GM19238 (cell line): ENCODE results near the gene LARGE1.
"Not testable (repeated sequence)": the region's sequence is repeated elsewhere in the genome, so short reads cannot be mapped to it uniquely, and the experiment has no call there.

Source experiments
- DNase-seq: peaks from one replicate; pipeline ENCODE4 v3.0.0; 2011; ENCODE audit warnings: low spot score; ENCODE audit not compliant: insufficient read length

The LARGE1 gene

DNA sequence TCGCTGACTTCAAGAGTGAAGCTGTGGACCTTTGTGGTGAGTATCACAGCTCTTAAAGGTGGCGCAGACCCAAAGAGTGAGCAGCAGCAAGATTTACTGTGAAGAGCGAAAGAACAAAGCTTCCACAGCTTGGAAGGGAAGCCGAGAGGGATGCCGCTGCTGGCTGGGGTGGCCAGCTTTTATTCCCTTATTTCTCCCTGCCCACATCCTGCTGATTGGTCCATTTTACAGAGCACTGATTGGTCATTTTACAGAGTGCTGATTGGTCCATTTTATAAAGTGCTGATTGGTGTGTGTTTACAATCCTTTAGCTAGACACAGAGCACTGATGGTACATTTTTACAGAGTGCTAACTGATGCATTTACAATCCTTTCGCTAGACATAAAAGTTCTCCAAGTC is 353.8 kb downstream of the LARGE1 start:
- DNase-seq, result not testable (repeated sequence)

GRCh38 chr22:33565580-33565995 is 354.7 kb downstream of the LARGE1 start:
- DNase-seq, result no peak

DNA sequence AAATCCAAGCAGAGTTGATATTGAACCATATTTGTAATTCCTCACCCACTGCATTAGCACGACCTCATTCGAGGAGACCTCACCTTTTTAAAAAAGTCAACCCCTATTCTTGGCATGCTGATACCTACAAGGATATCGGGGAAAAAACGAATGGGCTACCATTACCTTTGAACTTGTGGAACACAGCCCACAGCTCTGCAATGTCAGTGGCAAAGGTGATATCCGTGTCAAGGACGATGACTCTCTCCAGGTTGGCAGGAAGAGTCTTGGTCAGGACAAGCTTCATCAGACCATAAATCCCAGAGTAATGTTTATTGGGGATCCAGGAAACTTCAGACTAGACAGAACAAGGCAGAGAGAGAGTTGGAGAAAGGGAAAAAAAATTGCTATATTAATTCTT is 355.6 kb downstream of the LARGE1 start:
- no peak for DNase-seq

DNA sequence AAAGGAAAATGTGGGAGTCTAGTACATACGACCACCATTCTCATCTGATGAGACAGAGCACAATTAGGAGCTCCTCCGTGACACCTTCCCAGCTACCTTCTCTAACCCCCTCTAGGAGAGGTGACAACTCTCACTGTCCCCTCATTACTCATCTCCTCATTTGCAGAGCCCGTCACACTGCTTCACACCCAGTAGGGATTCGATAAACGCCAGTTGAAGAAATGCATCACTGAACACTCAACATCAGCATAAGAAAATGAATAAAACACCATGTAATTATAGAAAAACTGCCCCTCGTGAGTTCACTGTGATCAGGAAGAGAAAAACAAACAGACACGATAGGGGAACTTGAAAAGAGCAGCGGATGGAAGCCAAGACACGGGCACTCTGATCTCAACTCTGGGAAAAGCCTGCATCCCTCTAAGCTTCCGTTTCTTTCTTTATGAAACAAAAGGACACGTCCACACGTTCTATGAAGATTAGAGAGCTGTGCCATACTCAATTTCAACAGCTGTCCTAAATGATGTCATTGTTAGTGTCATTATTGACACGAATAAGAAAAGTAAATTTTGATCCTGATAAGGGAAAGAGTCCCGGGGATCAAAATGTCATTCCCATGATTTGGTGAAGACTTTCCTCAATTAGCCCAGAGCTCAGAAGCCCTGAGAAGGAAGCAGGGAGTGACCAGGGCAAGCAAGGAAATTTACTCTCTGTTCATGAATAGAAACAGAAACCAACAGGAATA is 356.9 kb downstream of the LARGE1 start:
- DNase-seq, result no peak

- DNase-seq, result no peak
These were observed 357.8 kb downstream of the LARGE1 start for GRCh38 chr22:33562501-33562900.

- no peak for DNase-seq
These were observed 359.0 kb downstream of the LARGE1 start for GRCh38 chr22:33561149-33561807.

- no peak for DNase-seq
These were observed 362.4 kb downstream of the LARGE1 start for GRCh38 chr22:33557836-33558235.

DNA sequence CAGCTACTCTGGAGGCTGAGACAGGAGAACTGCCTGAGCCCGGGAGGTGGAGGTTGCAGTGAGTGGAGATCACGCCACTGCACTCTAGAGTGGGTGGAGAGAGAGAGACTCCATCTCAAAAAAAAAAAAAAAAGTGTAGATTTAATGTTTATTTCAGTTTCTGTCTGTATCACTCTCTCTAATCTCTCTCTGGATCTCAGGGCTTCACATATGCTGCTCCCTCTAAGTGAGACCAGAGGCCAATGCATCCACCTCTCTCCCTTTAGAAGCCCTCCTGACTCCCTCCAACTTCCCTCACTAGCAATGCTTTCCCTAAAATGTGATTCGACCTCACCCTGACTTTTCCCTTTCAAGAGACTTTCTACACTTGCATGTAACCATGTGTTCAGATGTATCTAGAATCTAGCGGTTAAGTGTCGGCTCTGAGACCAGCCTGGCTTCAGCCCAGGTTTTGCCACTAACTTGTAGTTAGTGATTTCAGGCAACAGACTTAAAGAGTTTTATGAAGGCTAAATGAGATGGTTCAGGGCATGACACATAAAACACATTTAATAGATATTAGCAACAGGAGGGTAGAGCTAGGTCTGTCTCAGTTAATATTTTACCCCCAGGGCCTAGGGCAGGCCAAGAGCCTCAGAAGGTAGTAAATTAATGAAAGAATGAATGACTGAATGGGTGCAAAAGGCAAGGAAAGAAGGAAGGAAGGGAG is 364.3 kb downstream of the LARGE1 start:
- no peak for DNase-seq

DNA sequence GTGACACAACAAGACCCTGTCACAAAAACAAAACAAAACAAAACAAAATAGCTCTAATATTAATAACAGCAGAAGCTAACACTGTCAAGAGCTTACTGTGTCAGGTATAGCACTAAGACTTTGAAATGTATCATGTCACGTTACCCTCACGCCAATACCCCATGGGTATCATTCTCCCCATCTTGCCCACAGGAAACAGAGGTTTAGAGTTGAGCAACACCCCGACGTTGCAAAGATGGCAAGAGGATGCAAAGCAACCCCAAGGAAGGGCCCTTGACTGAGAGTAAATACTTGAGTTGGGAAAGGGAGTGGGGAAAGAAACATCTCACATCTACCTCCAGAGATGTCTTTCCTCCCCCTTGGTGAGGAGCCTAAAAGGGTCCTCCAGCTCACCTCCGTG is 366.8 kb downstream of the LARGE1 start:
- DNase-seq, result no peak

- no peak for DNase-seq
These were observed 375.6 kb downstream of the LARGE1 start for GRCh38 chr22:33544707-33545106.

- no peak for DNase-seq
These were observed 377.6 kb downstream of the LARGE1 start for GRCh38 chr22:33542722-33543121.

DNA sequence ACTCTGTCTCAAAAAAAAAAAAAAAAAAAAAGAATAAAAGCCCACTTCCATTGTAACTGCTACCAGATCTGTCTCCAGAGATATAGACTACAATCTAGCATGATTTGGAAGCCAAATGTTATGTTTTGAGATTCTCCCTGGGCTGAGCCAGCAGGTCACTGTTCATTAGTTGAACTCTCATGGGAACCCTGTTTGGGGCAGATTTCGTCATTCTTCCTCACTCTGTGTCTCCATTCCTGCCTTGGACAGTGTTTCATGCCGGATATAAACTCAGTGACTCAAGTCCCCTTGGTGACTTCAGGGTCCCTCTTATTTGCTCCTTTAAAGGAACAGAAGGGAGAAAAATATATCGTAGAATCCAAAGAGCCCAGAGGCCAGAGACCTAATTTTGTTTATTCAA is 378.1 kb downstream of the LARGE1 start:
- DNase-seq, result no peak

DNA sequence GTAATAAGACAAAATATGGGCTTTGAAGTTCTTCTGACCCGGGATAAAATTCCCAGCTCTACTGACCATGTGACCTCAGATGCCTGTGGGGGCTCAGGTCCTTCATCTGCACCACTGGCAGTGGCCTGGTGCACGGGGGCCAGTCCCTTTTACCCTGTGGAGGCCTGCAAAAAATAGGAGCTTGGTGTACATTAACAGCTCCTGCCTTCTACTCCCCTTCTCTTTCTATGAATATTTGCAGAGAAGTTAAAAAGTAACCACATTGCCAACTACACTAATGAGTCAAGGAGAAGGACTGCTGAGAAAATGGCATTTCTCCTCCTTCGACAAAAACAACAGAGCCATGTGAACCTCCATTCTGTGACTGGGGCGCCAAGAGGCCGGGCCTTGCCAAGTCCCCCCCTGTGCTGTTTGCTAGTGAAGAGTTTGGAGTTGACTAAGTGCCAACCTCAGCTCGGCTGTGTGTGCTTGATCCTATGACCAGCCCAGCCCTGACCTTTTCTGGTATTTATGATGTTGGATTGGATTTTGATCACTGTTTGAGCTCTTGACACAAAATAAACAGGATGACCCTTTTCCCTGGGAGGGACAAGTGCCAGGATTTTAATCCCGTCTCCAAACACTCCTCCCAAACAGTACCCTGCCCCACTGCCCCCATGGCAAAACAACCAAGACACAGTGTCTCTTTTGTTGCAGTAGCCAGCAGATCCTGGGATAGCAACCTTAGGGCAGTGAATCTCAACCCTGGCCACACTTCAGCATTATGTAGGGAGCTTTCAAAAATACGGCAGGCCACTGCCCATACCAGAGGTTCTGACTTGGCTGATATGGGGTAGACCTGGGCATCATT is 380.1 kb downstream of the LARGE1 start:
- no peak for DNase-seq

DNA sequence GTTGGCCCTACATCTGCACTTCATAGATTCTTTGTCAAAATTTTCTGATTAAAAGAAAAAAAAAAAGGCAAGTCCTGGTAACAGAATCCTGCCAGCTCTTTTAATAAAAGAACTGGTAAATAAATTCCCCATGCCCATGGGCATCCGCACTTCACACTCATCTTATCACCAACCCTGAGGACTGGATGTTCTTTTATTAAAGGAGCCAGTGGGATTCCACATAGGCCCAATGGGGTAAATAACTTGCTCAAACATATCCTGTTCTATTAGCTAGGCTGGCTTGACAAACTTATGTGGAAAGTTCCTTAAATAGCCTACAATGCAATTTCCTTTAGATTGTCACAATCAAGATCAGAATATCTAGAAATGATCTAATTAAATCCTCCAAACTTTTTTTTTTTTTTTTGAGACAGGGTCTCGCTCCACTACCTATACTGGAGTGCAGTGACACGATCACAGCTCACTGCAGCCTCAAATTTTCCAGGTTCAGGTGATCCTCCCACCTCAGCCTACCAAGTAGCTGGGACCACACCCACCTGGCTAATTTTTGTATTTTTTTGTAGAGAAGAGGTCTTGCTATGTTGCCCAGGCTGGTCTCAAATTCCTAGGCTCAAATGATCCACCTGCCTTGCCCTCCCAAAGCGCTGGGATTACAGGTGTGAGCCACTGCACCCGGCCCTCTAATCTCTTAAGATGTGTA is 380.9 kb downstream of the LARGE1 start:
- DNase-seq, result no peak

GRCh38 chr22:33538277-33538885 is 381.9 kb downstream of the LARGE1 start:
- no peak for DNase-seq

DNA sequence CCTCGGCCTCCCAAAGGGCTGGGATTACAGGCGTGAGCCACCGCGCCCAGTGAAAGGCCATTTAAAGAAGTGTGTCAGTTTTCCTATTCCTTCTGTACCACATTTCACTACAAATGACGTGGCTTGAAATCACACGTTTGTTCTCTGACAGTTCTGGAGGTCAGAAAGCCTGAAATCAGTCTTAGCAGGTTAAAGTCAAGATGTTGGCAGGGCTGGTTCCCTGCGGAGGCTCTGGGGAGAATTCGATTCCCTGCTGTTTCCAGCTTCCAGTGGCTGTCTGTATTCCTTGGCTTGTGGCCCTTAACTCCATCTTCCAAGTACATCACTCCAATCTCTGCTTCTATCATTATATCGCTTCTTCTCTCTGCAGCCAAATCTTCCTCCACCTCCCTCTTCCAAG is 383.2 kb downstream of the LARGE1 start:
- no peak for DNase-seq

DNA sequence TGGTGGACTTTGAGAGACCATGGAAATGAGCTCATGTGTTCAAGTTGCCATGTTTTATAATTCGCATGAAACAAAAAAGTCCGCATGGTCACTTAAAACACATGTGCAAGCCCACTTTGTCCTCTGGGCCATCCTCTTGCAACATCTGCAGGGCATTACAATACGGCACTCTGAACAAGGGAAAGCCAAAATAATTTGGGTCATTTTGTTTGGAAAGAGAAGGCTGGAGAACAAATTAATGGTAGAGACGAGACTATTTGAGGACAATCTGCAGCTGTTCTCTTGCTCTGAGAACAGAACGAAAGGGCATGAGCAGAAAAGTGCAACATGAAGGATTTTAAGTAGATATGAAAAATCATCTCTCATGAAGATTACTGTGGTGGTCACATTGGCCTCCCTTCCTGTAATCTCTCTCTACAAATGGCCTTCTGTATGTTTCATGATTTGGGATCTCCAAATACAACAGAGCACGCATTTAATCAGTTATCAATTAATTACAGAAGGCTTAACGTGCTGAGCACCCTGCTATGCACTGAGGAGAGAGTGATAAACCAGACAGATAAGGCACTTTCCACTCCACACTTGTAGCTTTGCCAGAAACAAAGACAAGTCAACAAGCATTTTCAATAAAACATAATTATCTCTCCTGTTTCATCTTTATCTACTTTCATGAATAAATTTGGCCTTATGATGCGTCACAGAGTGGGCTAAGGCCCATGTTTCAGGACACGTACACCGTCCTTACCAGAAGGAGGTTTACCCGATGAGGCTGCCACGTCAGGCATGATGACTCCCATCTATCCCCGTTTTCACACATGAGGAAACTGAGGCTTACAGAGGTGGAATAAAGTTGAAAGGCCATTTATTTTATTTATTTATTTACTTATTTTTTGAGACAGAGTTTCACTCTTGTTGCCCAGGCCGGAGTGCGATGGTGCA is 384.1 kb downstream of the LARGE1 start:
- DNase-seq, result no peak

- DNase-seq, result no peak
These were observed 390.7 kb downstream of the LARGE1 start for GRCh38 chr22:33529424-33530113.

GRCh38 chr22:33528183-33528582 is 392.1 kb downstream of the LARGE1 start:
- DNase-seq, result no peak
